ENCODE results near the gene ZFYVE19.
A peak's percentile ranks its signal among the peaks of the same experiment; 100 is the strongest.

The ZFYVE19 gene

DNA sequence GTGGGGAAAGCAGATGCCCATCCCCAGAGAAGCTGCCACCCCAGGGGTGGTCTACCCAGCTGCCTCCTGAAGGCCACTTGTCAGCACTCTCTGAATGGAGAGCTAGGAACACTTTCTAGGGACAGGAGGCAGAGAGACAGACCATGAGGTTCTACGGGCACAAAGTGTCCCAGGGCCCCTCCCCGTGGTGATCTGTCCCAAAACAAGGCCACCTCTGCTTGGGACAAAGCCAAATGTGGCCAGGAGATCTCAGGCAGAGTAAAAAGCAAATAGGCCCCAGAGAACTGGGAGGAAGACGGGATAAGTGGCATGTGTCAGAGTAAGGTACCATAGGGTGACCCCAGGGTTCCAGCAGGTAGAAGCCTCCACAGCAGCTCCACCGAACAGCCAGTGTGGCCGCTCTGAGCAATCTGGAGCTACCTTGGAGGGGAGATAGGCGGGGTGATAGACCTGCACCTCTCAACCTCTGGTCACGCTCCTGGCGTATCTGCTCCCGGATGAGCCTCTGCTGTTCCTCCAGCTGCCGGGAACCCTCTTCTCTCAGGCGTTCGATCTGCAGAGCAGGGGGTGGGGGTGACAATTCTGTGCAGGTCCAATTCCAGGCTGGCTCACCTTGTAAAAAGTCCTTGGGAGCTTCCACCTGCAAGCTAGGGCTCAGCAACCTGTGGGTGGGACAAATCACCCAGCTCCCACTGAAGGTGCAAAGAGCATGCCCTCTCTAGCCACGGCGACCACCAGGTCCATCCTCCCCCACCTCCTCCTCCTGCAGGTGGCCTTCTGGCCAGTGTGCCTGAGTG is 31.0 kb upstream of the ZFYVE19 start:
- no peak for DNase-seq (ENCODE audit: low read depth)

DNA sequence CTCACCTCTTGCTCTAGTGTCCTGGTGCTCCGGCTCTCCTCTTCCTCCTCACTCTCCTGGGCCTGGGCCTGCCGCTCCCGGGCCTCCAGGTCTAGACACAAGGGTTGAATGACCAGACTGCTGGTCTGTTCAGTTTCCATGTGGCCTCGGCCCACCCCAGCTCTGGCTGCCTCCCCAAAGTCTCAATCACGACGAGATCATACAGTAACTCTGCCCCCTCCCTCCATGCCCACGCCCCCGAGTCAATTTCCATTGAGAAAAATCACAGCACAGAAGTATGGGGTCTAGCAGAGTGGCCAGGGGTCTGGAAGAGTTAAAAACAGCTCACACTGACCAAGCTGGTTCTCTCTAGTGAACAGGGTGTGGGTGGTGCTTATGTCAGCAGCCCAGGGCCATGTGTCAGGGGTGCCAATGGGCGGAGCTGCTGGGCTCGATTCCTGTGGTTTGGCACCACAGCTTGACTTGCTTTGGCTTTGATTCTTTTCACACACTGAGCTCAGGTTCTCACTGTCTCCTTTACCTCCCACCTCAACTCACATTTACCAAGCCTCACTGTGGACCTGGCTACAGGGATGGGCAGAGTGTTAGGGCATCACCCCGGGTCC is 30.2 kb upstream of the ZFYVE19 start:
- peak; percentile 48 for DNase-seq (ENCODE audit: low read depth)

DNA sequence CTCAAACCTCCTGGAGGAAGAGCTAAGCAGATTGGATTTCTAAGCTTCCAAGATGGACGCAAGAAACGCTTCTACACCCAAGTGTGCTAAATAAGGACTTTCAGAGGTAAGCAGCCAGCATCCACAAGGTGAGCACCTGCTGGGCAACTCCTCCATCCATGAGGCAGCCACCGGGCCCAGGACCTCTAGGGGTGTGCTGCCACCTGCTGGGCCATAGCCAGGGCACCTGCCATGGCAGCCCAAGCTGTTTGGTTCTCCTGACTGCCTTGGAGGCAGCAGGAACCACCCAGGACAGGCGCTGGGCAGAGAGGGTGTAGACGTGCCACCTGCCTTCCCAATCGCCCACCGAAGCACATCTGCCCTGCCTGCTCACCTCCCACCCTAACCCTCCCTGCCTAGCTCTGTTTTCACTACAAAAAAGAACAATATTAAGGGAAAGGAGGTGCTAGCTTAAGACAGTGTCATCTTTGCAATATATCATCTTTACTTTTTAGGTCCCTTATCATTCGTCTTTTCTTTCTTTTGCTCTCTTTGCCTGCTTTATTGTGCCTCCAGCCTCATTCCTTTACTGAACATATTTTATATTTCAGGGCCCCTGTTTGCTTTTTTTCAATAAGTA is 24.2 kb upstream of the ZFYVE19 start:
- DNase-seq (ENCODE audit: low read depth): no peak

DNA sequence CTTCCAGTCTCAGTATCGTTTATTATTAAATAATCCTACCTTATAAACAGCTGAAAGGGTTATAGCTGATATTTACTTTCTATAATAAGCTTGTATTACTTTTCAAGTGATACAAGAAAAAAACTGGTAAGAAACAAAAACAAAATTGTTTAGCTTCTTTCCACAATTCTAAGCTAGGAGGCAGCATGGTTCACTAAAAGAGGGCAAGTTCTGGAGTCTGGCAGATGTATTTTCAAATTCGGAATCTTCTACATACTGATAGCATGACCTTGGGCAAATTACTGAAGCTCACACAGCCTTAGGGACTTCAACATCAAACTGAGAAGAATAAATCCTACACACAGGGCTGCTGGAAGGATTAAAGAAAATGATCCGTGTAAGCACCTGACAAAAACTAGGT is 21.7 kb upstream of the ZFYVE19 start:
- no peak for DNase-seq (ENCODE audit: low read depth)

DNA sequence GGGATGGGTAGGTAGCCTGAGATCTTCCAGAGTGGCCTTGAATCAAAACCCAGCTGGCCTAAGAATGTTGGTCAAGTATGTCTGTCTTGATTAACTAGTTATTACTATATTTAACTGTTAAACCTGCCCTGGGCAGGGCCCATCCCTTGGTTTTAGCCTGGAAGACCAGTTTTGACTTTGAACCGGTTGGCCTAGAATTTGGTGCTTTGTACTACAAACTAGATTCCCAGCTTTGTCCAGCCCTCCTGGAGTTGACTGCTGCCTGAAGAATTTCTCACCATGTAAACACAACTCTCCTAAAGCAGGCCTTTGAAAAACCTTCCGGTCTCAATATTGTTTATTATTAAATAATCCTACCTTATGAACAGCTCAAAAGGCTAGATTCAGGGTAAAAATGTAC is 21.1 kb upstream of the ZFYVE19 start:
- no peak for DNase-seq (ENCODE audit: low read depth)

DNA sequence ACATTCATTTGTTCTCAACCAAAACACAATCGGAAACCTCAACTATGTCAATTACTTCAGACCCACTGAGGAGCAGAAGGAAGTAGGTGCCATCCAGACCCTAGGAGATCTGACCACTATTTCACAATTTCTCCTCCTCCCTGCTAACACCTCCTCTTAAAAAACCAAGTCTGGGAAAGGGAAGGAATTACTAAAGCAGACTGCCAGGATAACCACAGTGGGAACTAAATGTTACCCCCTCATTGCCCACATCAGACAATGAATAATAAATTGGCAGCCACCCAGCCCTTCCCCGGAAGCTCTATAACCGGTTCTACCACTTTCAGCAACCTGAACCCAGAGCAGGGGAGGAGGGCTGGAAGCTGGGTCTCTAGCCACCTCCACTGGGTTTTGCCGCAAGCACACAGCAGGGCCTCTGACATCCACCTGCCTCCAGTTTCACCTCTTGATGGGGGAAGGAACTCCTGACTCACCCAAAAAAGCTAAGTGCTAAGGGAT is 19.5 kb upstream of the ZFYVE19 start:
- no peak for DNase-seq (ENCODE audit: low read depth)

DNA sequence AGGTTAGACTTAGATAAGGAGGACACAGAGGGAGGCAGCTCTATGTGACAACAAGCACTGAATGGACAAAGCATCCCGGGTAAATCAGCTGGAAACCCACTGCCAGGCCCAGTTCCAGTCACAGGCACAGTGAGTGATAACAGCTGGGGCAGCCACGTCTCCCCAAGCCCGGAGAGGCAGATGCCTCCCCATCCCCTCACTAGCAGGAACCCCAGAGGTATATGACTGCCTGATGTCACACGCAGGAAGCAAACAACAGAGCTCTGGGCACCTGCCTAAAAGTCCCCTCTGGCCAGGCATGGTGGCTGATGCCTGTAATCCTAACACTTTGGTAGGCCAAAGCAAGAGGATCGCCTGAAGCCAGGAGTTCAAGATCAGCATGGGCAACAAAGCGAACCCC is 18.9 kb upstream of the ZFYVE19 start:
- DNase-seq (ENCODE audit: low read depth): no peak

DNA sequence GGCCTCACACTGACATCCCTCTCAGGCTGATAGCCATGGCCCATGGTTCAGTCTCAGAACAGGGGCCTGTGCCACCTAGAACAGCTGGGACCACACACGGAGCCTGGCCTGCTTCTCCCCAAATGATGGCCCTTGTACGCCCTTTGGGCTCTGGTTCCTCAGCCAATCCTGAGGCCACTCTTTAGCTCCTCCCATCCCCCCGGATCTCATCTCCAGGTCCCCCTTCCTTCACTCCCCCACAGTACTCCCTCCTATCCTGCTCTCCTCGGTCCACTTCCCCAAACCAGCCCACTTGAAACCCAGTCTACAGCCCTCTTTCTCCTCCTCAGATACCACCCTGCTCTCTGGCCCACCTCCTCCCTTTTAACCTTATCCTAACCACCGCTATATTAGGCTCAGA is 17.8 kb upstream of the ZFYVE19 start:
- DNase-seq (ENCODE audit: low read depth): no peak

DNA sequence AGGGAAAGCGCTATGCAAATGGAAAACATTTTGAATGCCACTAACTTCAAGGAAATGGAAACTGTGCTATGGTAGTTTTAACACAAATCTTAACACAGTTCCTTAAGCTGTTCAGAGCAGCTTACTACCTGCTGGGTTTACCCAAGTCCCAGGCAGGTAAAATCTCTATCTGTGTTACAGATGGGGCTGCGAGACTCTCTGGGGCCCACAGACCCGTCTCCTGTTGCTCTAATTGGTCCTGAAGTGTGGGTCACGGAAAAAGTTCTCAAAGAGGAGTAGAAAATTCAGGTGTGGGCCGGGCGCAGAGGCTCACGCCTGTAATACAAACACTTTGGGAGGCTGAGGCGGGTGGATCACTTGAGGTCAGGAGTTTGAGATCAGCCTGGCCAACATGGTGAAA is 16.9 kb upstream of the ZFYVE19 start:
- DNase-seq (ENCODE audit: low read depth): no peak

DNA sequence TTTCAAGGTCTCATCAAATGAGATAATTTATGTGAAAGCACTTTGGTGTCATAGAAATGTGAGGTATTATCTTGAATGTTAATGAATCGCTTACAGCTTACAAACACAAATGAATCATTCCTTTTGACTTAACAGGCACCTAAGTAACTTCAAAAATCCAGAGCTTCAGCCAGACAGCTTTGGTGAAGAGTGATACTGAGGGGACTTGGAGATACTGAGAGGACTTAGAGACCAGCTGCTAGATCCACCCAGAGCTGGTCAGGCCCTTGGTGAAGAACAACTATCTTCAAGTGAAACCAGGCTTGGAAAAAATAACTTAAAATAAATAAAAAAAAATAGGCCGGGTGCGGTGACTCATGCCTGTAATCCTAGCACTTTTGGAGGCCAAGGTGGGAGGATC is 16.2 kb upstream of the ZFYVE19 start:
- no peak for DNase-seq (ENCODE audit: low read depth)

DNA sequence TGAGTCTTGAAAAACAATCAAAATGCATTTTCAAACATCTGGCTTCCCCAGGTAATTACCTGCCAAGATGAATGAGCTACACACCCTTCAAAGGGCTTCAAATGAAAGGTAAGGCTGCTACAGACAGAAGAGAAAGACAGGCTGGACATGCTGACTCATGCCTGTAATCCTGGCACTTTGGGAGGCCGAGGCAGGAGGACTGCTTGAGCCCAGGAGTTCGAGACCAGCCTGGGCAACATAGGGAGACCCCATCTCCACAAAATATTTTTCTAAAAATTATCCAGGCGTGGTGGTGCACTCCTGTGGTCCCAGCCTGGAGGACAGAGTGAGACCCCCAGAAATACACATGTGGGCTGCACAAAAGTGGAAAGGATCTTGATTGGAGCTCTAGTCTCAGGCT is 14.5 kb upstream of the ZFYVE19 start:
- no peak for DNase-seq (ENCODE audit: low read depth)

DNA sequence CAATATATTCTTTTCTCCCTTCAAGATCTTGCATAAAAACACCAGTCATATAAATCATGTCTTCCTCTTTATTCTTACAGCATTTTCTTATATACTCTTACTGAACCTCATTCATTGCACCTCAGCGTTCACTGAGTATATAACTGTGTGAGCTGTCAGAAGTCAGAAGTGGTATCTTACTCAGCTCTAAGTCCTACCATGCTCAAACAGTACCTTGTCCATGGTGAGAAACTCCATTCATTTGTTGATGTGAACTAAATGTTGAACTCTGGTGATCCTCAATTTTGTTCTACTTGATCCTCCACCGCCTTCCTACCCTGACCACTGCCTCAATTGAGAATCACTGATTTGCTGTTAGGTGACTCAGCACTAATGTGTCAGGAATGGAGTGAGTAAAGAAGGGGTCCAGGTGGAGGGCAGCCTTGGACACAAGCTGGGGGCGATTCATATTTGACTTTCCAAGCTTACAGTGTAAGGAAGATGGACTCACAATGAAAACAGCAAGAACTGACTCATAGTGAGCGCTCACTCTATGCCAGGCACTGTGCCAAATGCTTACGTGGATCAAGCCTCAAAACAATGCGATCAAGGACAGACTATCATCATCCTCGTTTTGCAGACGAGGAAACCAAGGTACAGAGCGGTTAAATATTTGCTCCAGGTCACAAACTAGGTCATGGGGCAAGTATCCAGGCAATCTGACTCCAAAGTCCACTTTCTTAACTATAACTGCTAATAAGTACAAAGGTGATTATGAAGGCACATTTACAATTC is 13.5 kb upstream of the ZFYVE19 start:
- DNase-seq (ENCODE audit: low read depth): peak; percentile 74

DNA sequence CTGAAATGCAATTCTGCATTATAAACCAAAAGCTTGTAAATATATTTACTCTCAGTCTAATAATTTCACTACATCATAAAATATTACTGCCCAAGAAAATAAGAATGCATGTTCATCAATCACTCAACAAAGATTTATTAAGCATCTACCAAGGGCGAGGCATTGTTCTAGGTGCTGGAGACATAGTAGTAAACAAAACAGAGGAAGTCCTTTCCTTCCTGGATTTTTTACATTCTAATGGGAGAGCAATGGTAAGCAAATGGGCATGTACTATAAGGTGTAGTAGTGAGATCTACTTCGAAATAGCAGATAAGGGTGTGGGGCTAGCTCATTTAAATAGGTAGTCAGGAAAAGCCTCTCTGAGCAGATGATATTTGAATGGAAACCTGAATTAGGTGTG is 10.8 kb upstream of the ZFYVE19 start:
- DNase-seq (ENCODE audit: low read depth): no peak

DNA sequence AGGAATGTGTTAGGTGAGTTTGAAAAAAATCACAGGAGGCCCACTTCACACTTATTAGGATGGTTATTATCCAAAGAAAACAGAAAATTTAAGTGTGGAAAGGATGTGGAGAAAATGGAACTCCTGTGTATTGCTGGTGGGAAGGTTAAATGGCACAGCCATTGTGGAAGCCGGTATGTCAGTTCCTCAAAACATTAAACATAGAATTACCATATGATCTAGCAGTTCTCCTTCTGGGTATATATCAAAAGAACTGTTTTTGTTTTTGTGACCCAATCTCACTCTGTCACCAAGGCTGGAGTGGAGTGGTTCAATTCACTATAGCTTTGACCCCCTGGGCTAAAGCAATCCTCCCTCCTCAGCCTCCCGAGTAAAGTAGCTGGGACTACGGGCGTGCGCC is 10.4 kb upstream of the ZFYVE19 start:
- DNase-seq (ENCODE audit: low read depth): no peak

DNA sequence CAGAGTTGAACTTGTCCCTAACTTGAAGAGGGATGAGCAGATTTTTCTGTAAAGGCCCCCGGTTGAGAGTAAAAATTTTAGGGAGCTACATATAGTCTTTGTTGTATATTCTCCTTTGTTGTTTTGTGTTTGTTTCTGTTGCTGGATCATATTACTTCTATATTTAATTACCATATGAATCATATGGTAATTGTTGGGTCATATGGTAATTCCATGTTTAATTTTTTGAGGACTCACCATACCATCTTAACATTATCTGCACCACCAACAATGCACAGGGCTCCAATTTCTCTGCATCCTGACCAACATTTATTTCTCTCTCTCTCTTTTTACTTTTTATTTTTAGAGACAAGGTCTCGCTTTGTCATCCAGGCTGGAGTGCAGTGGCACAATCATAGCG is 7.4 kb upstream of the ZFYVE19 start:
- DNase-seq (ENCODE audit: low read depth): no peak

DNA sequence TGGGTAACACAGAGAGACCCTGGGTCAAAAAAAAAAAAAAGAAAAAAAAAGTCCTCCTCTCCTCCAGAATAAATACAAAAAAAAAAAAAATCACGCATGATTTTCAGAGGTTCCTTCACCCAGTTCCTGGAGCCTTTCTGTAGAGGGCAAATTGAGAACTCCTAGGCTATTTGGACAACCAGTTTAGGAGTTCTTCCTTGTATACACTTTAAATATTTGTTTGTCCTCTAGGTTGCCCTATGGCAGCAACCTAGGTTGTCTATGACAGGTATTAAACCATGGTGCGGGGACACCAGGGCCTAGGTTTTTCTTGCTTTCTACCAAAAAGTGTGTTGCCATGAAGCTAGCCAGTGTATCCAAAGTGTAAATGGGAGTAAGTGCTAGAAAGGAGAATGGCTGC is 3.8 kb upstream of the ZFYVE19 start:
- DNase-seq (ENCODE audit: low read depth): no peak

DNA sequence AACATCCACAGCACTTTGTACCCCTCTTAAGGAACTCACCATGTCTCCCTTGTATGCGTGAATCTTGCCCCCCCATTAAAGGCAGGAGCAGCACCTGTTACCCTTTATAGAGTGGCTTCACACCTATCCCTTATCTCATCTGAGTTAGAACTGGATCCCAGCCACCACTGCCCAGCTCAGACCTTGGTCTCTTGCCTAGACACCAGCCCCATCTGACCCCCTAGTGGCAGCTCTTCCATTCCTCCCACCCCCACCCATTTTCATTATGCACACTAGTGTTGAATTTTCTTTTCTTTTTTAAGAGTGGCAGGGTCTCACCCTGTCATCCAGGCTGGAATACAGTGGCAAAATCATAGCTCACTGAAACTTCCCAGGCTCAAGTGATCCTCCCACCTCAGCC is 3.2 kb upstream of the ZFYVE19 start:
- DNase-seq (ENCODE audit: low read depth): no peak

DNA sequence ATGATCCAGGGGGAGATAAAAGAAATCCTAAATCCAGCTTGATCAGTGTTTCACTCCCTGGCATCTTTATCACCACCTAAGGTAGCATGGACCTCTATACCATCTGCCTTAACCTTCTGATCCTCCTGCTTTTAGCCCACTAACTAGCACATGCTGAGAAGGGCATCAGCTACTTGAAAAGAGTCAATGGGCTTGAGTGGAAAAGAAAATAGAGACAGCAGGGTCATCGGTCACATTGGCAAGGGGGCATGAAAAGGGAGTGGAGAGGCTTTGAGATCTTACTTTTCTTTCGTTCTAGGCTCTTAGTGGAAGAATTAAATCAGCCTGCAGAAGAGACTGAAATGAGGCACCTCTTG is 239 bp upstream of the ZFYVE19 start:
- DNase-seq (ENCODE audit: low read depth): no peak

DNA sequence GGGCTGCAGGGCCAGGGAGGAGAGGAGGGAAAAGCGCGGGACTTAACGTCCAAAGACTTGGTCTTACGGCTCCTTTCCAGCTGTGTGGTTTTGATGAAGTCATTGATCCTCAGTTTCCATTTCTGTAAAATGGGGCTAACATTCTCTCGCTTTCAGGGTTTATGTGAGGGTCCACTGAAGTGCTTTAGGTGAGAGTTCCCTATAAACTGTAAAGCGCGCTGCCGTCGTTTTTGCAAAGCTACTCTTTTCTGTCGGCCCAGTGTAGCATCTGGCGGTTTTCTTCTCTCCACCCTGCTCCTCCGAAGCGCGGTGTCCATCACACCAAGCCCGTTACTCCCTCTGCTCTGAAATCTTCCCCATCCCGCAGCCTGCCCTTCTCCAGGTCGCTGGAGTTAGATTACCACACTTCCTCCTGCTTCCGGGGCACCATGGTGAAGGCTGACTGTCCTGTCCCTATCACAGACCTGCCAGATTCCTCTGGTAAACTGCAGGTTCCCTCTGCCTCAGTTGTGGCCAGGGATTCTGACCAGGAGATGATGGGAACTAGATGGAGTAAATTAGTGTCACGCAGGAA is 1.1 kb downstream of the ZFYVE19 start:
- peak; percentile 13 for DNase-seq (ENCODE audit: low read depth)

DNA sequence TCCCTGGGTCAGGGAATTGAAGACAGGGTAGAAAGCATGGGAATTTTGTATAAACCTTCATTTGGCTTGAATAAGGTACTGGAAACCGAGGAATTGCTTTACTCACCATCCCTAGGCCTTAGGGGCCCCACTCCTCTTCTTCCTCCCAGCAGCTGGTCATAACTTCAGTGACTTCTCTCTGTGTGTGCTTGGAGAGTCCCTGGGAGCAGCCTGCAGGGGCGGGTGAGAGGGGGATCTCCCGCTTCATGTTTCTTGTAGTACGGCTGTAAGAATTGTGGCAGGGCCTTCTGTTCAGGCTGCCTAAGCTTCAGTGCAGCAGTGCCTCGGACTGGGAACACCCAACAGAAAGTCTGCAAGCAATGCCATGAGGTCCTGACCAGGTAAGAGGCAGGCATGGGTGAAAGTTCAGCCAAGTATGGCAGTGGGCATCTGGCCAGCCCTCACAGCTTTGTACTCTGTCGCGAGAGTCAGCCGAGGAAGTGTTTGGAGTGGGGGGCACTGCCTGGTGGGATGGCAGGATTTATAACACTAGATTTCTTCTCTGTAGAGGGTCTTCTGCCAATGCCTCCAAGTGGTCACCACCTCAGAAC is 2.1 kb downstream of the ZFYVE19 start:
- no peak for DNase-seq (ENCODE audit: low read depth)

DNA sequence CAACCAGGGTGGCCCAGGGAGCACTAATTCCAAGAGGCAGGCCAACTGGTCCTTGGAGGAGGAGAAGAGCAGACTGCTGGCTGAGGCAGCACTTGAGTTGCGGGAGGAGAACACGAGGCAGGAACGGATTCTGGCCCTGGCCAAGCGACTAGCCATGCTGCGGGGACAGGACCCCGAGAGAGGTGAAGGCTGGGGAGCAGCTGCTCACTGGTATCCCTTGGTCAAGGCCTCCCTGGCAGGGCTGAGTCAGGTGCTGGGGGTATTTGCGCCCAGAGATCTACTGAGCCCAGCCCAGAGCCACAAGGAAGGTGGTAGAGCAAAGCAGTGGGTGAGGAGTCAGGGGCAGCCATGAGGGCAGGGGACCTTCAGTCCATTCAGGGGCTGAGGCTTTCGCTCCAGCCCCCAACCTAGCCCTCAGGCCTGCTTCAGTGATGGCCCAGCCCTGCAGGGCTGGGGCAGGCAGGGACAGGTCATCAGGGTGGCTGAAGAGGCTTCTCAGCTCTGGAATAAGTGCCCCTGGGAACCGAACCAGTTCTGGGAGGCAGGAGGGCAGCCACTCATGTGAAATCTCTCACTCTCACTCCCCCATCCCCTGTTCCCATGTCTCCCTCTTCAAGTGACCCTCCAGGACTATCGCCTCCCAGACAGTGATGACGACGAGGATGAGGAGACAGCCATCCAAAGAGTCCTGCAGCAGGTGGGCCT is 6.0 kb downstream of the ZFYVE19 start:
- DNase-seq (ENCODE audit: low read depth): no peak

Measured in fibroblast of the conjunctiva (primary cell).